ENCODE results near the gene DTNBP1.

Gene DTNBP1

DNA sequence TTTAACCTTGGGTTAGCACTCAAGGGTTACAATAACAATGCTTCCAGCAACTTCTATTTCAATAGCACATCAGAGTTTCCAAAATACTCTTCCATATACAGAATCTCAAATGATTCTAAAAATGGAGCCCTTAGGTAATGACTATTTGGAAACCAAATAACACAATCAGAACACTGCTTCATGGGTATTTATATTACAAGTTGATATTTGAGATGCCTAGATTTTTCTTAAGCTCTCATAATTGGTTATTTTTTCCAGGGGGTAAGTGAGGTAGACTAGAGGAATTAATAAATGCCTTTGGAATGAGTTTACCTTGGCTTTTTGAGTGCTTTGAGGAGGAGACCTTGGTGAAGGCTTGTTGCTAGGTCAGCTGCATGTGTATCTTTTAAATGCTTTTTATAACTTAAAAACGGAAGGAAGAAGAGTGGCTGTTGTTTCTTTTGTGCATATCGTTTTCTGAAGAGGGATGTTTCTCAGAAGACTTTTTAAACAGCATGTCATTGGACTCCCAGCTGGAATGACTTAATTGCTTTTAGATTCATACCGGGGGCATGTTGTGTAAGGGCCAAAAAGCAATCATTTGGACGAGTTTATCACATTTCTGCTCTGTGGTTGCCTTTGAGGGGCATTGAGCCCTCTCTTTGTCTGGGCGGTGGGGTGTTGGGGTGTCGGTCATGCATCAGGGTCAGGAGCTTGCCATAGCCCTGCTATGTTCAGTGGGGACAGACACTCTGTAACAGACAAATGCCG, 186.0 kb downstream of the DTNBP1 start:
- no peak for DNase-seq

GRCh38 chr6:15475872-15476271, 187.0 kb downstream of the DTNBP1 start:
- DNase-seq: no peak

DNA sequence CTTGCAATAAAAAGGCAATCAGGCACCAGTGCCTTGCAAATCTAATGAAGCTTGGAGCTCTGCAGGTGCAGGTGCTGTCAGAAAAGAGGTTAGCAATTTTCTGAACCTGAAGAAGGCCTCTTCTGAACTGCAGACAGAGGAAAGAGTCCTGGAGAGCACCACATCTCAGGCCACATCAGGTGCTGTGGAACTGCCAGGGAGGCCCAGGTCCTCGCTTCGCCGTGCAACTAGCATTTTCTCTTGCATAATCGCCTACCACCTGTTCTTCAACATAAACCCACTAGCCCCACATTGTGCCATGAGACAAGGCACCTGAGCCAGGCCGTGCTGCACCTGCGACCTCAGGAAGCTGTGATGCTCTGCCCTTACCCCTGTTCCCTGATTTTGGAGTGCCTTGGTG, 187.6 kb downstream of the DTNBP1 start:
- peak; percentile 82 for DNase-seq

GRCh38 chr6:15474196-15474595, 188.6 kb downstream of the DTNBP1 start:
- DNase-seq: no peak

DNA sequence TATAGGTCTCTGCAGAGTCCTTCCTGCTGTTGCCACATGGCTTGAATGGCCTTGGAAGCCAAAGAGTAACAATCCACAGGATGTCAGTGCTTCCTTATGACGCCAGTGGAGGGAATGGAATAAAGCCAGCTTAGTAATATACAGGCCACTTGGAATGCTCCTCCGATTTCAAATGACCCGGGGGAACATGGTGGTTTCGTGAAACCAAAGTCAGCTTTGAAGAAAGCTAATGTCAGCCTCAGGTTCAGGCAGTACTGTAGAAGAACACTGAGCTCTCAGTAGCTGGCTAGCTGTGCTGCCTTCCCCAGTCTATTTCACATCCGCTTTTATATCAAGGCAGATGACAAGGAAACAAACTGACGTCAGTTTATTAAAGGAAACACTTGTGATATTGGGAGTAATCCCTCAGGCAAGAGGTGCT, 189.1 kb downstream of the DTNBP1 start:
- DNase-seq: no peak

GRCh38 chr6:15473174-15473573, 189.7 kb downstream of the DTNBP1 start:
- no peak for DNase-seq
